HG03342 (cell line): ENCODE measurements around the gene NHEJ1.

Experiments used
- ATAC-seq: cut with Tn5 transposase; IDR thresholded peaks from one replicate; pipeline ENCODE4 v1.9.1; 2021; ENCODE audit warnings: mild to moderate bottlenecking, moderate library complexity; ENCODE audit not compliant: unreplicated experiment

Gene NHEJ1

DNA sequence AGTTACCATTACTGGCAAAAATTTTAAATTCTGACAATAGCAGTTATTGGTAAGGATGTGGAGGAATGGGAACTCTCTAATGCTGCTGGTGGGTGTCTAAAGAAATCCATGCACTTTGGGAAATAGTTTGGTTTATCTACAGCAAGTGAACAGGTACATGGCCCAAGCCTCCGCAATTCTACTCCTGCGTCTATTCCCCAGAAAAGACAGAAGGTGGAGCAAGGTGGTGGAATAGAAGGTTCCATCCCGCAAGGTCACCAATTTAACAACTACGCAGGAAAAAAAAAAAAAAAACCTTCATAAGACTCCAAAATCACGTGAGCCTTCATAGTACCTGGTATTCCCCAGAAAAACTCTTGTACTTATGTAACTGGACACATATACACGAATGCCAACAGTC lies 125.8 kb downstream of the NHEJ1 start:
- ATAC-seq: no peak

DNA sequence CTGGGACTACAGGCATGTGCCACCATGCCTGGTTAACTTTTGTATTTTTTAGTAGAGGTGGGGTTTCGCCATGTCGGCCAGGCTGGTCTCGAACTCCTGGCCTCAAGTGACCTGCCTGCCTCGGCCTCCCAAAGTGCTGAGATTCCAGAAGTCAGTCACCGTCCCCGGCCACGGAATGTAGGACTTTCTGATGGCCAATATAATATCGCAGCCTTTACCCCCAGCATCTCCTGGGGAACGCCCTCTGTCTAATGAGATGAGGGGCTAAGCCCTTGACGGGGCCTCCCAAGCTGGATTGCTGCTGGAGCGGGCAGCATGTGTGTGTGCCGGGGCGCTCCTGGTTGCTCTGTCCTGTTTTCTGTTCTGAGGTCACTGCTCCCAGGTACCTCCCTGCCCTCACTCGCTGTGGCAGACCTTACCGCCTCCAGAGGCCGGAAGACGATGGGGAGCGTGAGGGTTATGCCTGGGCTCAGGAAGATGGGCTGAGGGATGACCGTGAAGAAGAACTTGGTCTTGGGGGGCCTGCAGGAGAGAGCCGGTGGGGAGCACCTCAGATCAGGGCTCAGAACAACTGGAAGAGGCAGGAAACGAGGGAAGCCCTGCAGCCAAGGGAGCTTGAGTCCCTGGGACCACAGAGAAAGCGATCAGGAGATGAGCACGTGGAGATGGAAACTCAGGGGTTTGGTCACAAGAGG lies 128.4 kb downstream of the NHEJ1 start:
- ATAC-seq: no peak

DNA sequence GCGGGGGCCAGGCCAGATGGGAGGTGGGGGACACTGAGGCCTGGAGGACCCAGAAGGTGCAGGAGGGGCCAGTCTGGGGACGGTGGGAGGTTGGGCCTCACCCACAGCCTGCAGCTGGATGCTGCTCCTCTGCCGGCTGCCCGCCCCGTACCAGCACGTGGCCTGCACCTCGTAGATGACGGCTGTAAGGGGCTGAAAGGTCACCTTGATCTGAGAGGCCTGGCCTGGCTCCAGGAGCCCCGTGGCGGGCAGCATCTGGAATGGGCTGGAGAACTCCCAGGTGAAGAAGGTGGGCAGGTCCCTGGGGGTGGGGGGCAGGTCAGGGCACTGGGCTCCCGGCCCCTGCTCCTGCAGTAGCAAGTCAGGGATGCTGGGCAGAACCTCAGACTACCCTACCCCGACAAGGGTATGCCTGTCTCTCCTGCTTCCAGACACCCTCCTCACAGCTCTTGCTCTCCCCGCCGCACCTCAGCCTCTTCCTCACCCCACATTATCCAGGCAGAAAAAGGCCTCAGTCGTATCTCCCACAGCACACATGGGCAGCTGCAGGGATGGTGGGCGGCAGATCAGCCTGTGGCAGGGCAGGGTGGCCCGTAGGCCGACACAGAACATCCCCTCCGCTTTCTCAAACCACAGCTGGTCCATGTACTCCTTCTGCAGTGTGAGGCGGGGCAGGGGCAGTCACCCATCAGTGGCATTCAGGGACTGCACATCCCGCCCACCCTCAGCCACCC lies 129.4 kb downstream of the NHEJ1 start:
- no peak for ATAC-seq

DNA sequence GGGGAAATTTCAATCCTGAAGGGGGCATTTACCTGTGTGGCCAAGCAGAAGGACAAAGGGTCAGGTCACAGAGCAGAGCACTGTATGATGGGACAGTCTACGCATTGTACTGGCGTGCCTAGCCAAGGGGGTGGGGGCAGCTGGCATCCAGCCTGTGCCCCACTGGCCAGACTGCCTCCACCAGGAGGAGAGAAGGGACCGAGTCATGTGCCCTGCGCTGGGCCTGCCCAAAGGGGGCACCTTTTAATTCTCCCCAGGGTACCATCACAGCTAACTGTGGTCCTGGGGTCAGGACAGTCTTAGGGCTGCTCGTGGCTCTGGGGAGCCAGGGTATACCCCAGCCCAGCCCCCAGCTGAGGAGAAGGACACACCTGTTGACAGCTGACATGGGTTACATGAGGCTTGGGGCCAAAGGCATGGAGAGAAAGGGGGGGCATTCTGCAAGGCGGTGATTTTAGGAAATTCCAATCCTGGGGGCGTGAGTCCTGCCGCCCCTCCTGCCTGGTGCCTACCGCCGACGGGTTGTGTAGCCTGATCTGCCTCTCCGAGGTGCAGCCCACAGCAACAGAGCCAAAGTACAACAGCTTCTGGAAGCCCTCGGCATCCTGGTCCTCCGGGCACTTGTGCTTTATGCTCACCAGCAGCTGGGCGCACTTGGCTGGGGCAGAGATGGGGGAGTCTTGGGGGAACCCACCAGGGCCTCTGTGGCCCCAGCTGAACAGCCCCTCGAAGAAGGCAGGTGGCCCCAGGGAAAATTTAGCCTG lies 130.3 kb downstream of the NHEJ1 start:
- ATAC-seq: no peak

DNA sequence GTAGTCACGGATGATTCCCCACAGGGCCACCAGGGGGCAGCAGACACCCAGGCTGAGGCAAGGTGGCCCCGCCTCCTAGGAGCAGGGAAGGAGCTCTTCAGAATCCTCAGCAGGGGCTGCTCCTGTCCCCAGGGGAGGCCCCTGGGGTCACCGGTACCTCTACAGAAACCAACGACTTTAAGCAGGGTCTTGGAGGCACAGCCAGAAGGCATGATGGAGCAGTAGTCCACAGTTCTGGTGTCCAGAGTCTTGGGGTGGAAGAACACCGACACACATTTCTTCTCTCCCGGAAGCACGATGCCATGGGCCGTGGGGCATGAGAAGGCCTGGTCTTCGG lies 130.8 kb downstream of the NHEJ1 start:
- peak; percentile 65 for ATAC-seq

DNA sequence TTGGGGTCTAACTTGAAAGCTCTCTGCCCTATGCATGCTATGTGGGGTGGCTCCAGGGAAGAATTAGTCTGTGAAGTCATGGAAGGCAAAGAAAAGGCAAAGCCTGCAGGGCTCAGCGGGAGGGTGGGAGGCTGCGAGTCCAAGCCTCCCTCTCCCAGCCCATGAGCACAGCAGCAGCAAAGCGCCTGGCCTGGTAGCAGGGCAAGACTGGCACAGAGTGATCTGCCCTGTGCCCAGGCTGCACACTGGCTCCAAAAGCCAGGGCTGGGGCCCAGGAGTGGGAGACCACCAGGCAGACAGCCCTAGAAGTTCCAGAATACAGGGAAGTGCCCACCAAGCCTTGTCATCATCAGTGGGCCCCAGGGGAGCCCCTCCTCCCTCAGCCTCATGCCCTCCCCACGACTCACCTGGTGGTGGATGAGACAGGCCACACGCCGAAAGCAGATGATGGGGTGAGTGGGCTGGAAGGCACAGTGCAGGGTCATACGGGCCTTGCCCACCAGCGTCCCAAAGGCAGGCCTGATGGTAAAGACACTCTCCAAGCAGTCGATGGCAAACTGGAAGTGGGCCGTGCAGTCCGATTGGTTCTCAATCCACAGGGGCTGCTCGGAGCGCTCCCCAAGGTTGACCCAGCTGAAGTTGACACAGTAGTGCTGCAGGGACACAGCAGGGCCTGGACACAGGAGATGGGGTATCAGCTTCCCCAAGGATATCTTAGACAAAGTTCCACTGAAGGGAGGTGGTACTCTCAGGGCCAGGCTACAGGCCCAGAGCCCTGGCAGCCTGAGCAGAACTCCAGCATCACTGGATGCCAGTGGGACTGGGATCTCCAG lies 131.4 kb downstream of the NHEJ1 start:
- no peak for ATAC-seq

DNA sequence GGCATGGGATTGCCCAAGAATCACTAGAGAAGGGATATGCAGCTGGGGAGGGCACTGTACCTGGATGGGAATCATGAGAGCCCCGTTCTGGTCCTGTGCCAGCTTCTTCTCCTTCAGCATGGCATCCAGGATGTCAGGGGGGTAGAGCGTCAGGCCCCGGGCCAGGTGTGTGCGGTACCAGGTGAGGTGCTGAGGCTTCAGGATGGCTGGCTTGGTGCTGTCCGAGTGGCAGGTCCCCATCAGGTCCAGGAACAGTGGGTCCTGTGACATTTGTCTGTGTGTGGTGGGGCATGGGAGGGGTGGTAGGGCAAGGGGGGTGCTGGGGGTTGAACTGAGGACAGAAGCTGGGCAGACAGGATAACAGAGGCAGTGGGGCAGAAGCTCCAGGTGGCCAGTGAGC lies 132.5 kb downstream of the NHEJ1 start:
- ATAC-seq: no peak

DNA sequence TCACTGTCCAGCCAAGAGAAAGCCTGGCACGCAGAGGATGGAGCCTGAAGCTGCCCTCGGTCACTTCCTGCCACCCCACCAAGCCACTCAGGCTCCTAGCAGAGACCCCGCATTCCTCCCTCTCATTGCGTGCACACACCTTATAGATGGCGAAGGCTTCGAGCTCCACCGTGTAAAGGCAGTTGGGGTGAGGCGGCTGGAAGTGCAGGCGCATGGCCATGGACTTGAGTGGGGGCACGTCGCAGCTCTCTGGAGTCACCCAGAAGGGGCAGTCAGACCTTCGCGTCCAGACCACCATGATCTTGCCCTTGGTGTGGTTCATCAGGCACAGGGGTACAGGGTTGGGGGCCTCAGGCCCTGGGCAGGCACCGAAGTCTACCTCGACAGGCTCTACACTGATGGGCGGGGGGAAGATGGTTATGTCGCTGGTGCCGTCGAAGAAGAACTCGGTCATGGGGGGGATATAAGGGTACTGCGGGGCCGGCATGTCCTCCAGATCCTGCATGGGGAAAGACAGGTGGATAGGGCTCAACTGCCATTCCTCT lies 133.0 kb downstream of the NHEJ1 start:
- no peak for ATAC-seq

DNA sequence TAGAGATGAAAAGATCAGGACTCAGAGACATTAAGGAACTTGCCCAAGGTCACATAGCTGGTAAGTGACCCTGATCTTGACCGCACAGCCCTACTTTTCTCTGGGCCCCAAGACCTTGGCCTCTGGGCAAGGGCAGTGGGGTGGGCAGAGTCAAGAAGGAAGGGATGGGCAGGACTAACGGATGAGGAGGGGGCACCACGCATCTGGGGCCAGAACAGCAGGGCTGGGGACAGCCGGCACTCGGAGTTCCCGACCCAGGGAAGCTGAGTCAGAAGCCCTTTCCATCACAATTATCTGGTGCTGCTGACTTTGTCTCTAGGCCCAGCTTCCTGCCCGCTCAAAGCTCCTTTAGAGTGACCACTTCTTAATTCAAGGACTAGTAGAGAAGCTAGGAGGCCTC lies 133.7 kb downstream of the NHEJ1 start:
- ATAC-seq: no peak

DNA sequence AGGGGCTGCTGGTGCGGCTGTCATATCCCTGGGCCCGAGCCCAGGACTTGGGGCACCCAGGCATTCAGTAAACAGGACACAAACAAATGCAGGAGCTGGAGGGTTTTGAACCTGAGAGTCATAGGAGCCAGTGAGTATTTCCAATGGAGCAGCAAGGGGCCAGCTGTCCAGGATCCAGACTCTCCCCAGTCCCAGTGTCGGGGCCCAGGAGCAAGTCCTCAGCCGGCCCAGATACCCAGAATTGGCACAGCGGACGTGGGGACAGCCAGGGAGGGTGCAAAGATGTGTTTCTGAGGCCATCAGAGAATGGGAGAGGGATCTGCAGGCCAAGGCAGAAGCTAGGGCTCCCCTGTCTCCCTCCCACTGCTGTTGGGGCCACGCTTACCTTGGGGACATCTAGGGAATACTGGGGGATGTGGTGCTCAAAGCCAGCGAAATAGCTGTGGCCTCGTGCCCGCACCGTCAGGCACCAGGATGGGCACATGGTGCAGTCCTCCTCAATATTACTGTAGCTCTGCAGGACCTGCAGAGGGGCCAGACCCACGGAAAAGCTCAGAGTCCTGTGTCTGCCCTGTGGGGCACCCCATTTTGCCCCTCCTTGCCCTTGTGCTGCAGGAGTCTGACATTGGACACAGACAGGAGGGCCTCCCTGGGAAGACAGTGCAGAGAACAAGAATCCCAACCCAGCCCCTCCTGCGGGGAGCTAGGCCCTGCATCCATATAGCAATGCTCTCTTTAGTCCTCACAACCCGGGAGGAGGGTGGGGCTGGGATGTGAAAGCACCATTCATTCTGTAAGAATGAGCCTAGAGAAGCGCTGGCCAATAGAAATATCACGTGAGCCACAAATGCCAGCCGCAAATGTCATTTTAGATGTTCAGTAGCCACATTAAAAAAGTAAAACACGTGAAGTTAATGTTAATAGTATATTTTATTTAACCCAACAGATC lies 134.7 kb downstream of the NHEJ1 start:
- ATAC-seq: no peak
